PFSK-1 (cell line): ENCODE results near the gene ABR.

Source experiments
- FOXP2 ChIP-seq: optimal IDR thresholded peaks from 2 replicates; pipeline ENCODE3; 2011; ENCODE audit warnings: borderline replicate concordance, control low read depth, inconsistent platforms; ENCODE audit not compliant: insufficient read depth; ENCODE audit errors: extremely low read length, extremely low read depth
- POLR2AphosphoS5 ChIP-seq: IDR thresholded peaks from 2 replicates; pipeline ENCODE4 v1.6.1; 2012; ENCODE audit warnings: low read depth, mild to moderate bottlenecking, control low read depth, low read length, moderate library complexity
- REST ChIP-seq, 2 experiments: IDR thresholded peaks; 2 replicates each; pipeline versions ENCODE4 v1.6.1 to v1.8.0; 2011 to 2012; ENCODE audit warnings: low read depth in 2 of 2, low read length in 2 of 2, control low read depth in 1 of 2, inconsistent platforms in 1 of 2, mild to moderate bottlenecking in 1 of 2, moderate library complexity in 1 of 2; ENCODE audit not compliant: insufficient read depth in 1 of 2
- SIN3A ChIP-seq: IDR thresholded peaks from 2 replicates; pipeline ENCODE4 v1.6.1; 2012; ENCODE audit warnings: mild to moderate bottlenecking, low read length, moderate library complexity, borderline replicate concordance; ENCODE audit not compliant: insufficient read depth
- TAF1 ChIP-seq: IDR thresholded peaks from 2 replicates; pipeline ENCODE4 v1.6.1; 2012; ENCODE audit warnings: low read length, control low read depth, borderline replicate concordance; ENCODE audit not compliant: insufficient read depth

Gene ABR

GRCh38 chr17:1108765-1109605 lies 70.8 kb downstream of the ABR start:
- TF ChIP-seq TAF1 (no peak), POLR2AphosphoS5 (peak; percentile 70; the same call in 1 of the 2 replicates), SIN3A (no peak), FOXP2 (no peak), REST (IDR thresholded peaks at IDR 0.05; ENCODE audit: insufficient read depth in 1 of 2, low read depth in 2 of 2, low read length in 2 of 2) (0 out of 4 replicates have a peak, but pooled peaks of 1 of the 2 experiments have one; percentile 30)

- peak; percentile 1 for TF ChIP-seq FOXP2
- TF ChIP-seq SIN3A, result no peak
These were observed 71.4 kb downstream of the ABR start for GRCh38 chr17:1108478-1108764.

GRCh38 chr17:1107777-1108477 lies 71.9 kb downstream of the ABR start:
- no peak for TF ChIP-seq FOXP2

- no peak for TF ChIP-seq FOXP2
- no peak for TF ChIP-seq SIN3A
- no peak for TF ChIP-seq POLR2AphosphoS5
- TF ChIP-seq TAF1, result no peak
- TF ChIP-seq REST (IDR thresholded peaks at IDR 0.05; ENCODE audit: insufficient read depth in 1 of 2, low read depth in 2 of 2, low read length in 2 of 2), result no peak
These were observed 72.6 kb downstream of the ABR start for GRCh38 chr17:1107083-1107776.

- TF ChIP-seq POLR2AphosphoS5 (no peak), REST (IDR thresholded peaks at IDR 0.05; ENCODE audit: insufficient read depth in 1 of 2, low read depth in 2 of 2, low read length in 2 of 2) (no peak), SIN3A (no peak)
These were observed 75.6 kb downstream of the ABR start for GRCh38 chr17:1104222-1104621.

GRCh38 chr17:1100382-1100781 lies 79.4 kb downstream of the ABR start:
- TF ChIP-seq TAF1 (no peak), SIN3A (no peak), POLR2AphosphoS5 (no peak), REST (IDR thresholded peaks at IDR 0.05; ENCODE audit: insufficient read depth in 1 of 2, low read depth in 2 of 2, low read length in 2 of 2) (no peak), FOXP2 (no peak)
